HFF-Myc (cell line): ENCODE data around the gene F7.

Experiments used
- DNase-seq: peaks from one replicate; pipeline ENCODE4 v3.0.0-alpha.2; 2011; ENCODE audit warnings: low read depth; ENCODE audit errors: extremely low read depth
- H3K4me3 ChIP-seq: replicated peaks from 2 replicates; pipeline ENCODE4 v1.5.1; 2011; ENCODE audit warnings: low read depth, mild to moderate bottlenecking, control low read depth, low read length
- TF ChIP-seq, protein P1 (sequence below): IDR thresholded peaks from 2 replicates; pipeline ENCODE4 v1.5.1; 2012; ENCODE audit warnings: mild to moderate bottlenecking, low read depth, low read length, control low read depth; ENCODE audit errors: missing control alignments

Gene F7

DNA sequence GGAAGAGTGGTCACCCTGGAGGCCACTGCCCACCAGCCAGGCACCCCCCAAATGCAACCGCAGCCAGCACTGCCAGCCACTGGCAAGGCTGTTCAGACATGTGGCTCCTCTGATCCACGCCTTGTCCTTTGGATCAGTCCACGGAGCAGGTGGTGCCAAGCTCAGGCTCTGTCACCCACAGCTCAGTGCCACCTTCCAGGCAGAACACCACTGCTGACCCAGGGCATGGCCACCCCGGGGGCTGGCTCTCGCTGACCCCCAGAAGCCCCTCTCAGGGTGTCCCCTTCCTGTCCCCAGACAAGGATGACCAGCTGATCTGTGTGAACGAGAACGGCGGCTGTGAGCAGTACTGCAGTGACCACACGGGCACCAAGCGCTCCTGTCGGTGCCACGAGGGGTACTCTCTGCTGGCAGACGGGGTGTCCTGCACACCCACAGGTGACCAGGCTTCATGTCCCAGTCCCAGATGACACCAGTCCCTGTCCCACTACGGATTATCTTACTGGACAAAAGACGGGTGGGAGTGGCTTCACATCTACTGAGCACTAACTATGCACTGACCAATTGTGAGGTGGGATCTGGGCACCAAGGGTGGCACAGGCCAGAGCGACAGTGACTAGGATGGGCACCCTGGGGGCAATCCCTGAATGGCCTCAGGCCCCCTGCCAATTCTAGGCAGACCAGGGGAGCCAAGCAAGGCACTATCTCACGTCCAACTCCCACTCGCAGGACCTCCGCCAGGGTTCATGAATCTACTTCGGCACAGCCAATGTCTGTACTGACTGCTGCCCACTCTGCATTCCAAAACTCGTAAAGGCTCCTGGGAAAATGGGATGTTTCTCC is 10.0 kb downstream of the F7 start:
- H3K4me3 ChIP-seq = no peak overlapping the region
- no peak for DNase-seq
- TF ChIP-seq, protein P1, sequence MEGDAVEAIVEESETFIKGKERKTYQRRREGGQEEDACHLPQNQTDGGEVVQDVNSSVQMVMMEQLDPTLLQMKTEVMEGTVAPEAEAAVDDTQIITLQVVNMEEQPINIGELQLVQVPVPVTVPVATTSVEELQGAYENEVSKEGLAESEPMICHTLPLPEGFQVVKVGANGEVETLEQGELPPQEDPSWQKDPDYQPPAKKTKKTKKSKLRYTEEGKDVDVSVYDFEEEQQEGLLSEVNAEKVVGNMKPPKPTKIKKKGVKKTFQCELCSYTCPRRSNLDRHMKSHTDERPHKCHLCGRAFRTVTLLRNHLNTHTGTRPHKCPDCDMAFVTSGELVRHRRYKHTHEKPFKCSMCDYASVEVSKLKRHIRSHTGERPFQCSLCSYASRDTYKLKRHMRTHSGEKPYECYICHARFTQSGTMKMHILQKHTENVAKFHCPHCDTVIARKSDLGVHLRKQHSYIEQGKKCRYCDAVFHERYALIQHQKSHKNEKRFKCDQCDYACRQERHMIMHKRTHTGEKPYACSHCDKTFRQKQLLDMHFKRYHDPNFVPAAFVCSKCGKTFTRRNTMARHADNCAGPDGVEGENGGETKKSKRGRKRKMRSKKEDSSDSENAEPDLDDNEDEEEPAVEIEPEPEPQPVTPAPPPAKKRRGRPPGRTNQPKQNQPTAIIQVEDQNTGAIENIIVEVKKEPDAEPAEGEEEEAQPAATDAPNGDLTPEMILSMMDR = no peak

DNA sequence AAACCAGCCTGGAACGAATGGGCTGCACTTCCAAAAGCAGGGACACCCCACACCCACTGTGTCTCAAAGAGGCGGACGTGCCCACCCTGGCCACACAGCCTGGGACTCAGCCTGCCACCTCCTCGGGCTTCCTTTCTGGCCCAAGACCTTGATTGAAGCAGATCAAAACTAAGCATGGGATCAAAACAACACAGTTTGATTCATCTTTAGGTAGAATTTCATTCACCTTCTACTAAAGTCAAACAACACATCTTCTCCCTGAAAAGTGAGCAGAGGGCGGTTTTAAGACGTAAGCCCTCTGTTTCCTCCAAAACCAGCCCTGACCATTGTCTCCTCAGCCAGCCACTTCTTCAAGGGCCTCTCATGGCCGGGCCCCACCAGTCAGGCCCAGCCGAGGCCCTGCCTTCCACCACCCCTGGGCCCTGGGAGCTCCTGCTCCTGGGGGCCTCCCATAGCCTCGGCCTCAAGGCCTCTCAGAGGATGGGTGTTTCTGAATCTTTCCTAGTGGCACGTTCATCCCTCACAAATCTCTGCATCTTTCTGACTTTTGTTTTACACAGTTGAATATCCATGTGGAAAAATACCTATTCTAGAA is 10.7 kb downstream of the F7 start:
- no peak for DNase-seq
- H3K4me3 ChIP-seq = no peak overlapping the region
- TF ChIP-seq, protein P1 = no peak

DNA sequence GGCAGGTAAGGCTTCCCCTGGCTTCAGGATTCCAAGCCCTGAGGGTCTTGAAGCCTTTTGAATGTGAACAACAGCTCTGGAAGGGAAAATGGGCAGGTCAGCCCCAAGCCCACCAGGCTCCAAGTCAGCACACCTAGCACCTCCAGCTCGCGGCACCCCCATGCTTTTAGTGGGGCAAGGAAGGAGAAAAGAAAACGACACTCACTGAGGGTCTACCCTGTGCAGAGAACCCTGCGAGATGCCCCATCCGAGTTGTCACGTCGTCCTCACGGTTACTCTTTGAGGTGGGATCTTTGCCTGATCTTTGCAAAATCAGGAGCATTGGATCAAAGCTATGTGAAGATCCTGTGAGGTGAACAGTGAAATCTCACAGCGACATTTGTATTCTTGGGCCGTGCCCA is 11.3 kb downstream of the F7 start:
- TF ChIP-seq, protein P1 = no peak
- DNase-seq = no peak
- H3K4me3 ChIP-seq = no peak overlapping the region

DNA sequence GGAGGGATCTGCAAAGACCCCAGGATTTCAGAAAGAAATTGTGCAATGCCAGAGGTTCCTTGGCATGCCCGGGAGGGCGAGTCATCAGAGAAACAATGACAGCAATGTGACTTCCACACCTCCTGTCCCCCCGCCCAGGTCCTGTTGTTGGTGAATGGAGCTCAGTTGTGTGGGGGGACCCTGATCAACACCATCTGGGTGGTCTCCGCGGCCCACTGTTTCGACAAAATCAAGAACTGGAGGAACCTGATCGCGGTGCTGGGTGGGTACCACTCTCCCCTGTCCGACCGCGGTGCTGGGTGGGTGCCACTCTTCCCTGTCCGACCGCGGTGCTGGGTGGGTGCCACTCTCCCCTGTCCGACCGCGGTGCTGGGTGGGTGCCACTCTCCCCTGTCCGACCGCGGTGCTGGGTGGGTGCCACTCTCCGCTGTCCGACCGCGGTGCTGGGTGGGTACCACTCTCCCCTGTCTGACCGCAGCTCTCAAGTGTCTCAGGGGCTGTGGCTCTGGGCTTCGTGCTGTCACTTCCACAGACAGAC is 11.8 kb downstream of the F7 start:
- no peak for DNase-seq
- TF ChIP-seq, protein P1 = no peak
- no peak overlapping the region for H3K4me3 ChIP-seq

DNA sequence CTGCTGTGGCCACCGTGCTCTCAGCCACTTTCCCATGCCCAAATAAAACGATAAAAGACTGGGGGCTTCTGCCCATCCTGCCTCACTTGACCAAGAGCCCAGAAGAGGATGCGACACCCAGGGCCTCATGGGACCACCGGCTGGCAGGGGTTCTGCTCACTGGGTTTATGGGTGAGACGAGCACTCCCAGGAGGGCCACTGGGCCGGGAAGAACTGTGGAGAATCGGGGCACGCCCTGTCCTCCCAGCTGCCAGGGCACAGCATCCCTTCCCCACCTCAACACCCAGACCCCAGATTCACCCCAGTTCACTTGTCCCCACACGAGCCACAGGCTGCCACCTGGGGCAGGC is 12.3 kb downstream of the F7 start:
- H3K4me3 ChIP-seq = no peak overlapping the region
- TF ChIP-seq, protein P1 = no peak
- DNase-seq = no peak

DNA sequence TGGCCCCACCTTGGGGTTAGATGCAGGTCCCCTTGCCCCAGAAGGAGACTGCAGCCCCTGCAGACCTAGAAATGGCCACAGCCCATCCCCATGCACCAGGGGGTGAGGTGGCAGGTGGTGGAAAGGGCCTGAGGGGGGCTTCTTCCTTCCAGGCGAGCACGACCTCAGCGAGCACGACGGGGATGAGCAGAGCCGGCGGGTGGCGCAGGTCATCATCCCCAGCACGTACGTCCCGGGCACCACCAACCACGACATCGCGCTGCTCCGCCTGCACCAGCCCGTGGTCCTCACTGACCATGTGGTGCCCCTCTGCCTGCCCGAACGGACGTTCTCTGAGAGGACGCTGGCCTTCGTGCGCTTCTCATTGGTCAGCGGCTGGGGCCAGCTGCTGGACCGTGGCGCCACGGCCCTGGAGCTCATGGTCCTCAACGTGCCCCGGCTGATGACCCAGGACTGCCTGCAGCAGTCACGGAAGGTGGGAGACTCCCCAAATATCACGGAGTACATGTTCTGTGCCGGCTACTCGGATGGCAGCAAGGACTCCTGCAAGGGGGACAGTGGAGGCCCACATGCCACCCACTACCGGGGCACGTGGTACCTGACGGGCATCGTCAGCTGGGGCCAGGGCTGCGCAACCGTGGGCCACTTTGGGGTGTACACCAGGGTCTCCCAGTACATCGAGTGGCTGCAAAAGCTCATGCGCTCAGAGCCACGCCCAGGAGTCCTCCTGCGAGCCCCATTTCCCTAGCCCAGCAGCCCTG is 12.8 kb downstream of the F7 start:
- TF ChIP-seq, protein P1 = no peak

More for the DNA sequence above, 12.8 kb downstream of the F7 start:
- no peak for DNase-seq
- no peak overlapping the region for H3K4me3 ChIP-seq
